ENCODE data around the gene AGAP1.

Gene AGAP1

DNA sequence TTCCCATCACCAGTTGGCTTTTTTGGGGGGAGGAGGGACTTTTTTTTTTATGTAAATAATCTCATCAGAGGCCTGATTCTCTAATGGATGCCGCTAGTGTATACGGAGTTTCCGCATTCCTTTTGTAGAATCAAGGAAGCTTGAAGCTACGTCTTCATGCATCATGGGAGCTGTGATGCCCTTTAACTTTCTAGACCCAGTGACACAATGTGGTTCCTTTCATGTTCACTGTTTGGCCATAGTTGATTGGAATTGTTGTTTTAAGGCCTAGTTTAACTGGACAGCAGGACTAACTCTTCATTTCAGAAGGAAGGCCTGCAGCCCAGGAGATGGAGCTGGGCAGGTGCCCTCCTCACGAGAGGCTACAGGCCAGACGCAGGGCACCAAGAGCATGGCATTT is 287.9 kb downstream of the AGAP1 start:
- in situ Hi-C loops (cut with MboI; ENCODE audit: low sequenced_read_pairs), result no loop called here

DNA sequence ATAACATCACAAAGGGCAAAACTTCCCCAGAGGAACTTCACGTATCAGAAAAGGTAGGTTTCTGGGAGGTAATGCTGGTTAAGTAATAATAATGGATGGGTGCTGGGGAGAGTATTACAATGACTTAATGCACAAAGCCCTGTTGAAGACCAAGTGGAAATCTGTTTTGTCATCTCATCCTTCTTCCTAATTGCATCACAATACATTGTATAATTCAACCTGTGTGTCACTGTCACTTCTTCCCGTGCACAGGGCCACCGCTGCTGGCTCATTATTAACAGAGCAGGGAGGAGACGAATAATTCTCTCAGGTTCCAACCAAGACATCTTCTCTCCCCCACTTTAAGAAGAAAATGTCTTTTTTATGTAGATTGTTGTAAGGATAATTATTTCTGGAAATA is 290.9 kb downstream of the AGAP1 start:
- in situ Hi-C loops (cut with MboI; ENCODE audit: low sequenced_read_pairs), result no loop called here

- in situ Hi-C loops (cut with MboI; ENCODE audit: low sequenced_read_pairs), result no loop called here
These were observed 295.7 kb downstream of the AGAP1 start for GRCh38 chr2:235789552-235789951.

DNA sequence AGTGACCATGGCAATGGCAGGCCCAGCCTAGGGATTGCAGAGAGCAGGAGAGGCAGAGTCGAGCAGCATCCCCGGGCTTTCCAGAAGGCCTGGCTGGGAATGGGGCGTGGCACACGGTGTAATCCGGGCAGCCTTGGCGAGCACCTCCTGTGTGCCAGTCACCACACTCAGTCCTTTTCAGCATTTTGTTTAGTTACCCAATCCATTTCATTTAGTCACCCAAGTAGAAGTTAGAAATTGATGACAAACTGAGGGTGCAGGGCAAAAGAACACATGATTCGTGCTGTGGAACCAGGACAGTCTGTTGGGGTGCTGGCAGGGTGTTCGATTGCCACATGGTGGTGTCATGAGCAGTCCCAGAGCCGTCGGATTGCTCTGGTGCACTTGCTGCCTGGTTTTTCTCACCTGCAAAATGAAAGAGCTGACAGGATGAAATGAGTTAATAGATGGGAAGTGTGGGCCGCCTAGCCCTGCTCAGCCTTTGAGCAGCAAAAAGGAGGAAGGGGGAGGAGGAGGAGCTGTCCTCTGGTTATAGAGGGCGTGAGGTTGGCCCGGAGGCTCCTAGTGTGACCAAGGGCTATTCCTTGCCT is 299.4 kb downstream of the AGAP1 start:
- in situ Hi-C loops (cut with MboI; ENCODE audit: low sequenced_read_pairs), result no loop called here

- in situ Hi-C loops (cut with MboI; ENCODE audit: low sequenced_read_pairs), result no loop called here
These were observed 305.4 kb downstream of the AGAP1 start for GRCh38 chr2:235799281-235799680.

GRCh38 chr2:235802542-235802941 is 308.7 kb downstream of the AGAP1 start:
- in situ Hi-C loops (cut with MboI; ENCODE audit: low sequenced_read_pairs), result no loop called here

GRCh38 chr2:235803028-235803427 is 309.2 kb downstream of the AGAP1 start:
- in situ Hi-C loops (cut with MboI; ENCODE audit: low sequenced_read_pairs), result no loop called here

DNA sequence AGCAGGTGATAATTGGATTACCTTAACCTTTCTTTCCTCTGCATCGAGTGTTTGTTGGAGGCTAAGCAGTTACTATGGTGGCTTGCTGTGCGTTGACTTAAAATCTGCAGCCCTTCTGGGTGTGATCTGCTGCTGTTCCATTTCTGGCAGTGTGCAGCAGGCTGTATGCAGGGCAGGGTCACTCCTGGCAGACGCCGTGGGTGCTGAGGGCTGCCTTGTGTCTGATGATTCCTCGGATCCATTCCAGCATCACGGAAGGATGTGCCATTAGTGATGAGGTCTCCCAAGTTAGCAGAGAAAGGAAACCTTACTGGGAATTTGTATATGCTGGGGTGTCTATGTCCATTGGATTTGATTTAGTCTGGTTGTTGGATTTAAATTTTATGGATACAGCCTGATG is 310.8 kb downstream of the AGAP1 start:
- in situ Hi-C loops (cut with MboI; ENCODE audit: low sequenced_read_pairs), result no loop called here

- in situ Hi-C loops (cut with MboI; ENCODE audit: low sequenced_read_pairs), result no loop called here
These were observed 313.3 kb downstream of the AGAP1 start for GRCh38 chr2:235806986-235807750.

- in situ Hi-C loops (cut with MboI; ENCODE audit: low sequenced_read_pairs), result no loop called here
These were observed 314.5 kb downstream of the AGAP1 start for GRCh38 chr2:235808366-235808765.

- in situ Hi-C loops (cut with MboI; ENCODE audit: low sequenced_read_pairs), result no loop called here
These were observed 316.4 kb downstream of the AGAP1 start for GRCh38 chr2:235810252-235810651.

GRCh38 chr2:235810846-235811245 is 317.0 kb downstream of the AGAP1 start:
- in situ Hi-C loops (cut with MboI; ENCODE audit: low sequenced_read_pairs), result no loop called here

DNA sequence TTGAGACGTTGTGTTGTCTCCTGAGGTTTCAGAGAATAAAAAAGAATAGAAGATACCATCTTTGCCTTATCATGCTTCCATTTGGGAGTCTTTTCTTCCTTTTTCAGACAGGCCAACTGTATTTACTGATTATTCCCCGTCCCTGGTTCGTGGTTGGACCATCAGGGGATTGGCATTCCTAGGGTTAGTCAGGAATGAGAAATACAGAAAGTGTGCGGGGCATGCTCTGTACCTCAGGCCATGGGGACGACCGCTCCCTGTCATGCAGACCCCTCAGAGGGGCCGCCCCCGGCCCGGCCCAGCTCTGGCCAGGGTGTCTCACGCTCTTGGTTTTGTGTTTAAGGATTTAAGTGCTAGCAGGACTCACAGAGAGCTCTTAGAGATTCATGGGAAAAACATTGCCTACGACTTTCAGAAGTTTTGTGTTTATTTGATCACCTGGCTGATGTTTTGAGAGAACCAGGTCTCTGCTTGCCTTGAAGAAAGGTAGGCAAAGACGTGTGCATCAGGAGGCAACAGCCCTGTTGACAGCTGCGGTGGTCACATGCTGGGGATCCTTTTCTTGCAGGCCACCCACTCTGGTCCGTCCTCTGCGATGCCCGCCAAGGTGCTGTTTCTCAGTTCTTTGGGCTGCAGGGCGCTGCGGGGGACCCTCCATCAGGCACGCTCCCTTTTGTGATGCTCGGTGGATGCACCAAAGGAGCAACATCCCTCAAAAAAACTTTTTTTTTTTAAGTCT is 317.8 kb downstream of the AGAP1 start:
- in situ Hi-C loops (cut with MboI; ENCODE audit: low sequenced_read_pairs), result no loop called here

DNA sequence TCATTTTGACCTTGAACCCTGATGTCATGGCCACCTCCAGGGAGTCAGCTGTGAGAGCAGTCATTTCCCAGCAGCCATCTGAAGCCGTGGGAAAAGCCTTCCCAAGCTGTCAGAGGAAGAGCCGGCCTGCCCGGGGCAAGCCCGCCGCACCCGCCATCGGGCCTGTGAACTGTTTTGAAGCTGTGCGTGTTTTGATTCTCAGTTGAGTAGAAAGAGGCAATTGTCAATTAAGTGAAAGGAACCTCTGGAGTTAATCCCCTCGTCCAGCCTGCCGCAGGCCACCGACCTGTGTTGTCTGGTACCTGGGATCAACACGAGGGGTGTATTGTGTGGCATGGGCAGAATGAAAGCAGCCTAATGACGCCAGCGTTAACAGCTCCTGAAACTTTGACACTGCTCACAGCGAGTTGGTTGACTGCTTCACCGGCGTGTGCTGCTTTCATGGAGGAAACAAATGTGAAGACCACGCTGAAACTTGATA is 318.4 kb downstream of the AGAP1 start:
- in situ Hi-C loops (cut with MboI; ENCODE audit: low sequenced_read_pairs), result no loop called here

- in situ Hi-C loops (cut with MboI; ENCODE audit: low sequenced_read_pairs), result no loop called here
These were observed 319.6 kb downstream of the AGAP1 start for GRCh38 chr2:235813398-235813797.

- in situ Hi-C loops (cut with MboI; ENCODE audit: low sequenced_read_pairs), result no loop called here
These were observed 326.7 kb downstream of the AGAP1 start for GRCh38 chr2:235820571-235820970.

- in situ Hi-C loops (cut with MboI; ENCODE audit: low sequenced_read_pairs), result no loop called here
These were observed 330.5 kb downstream of the AGAP1 start for GRCh38 chr2:235824331-235824730.

DNA sequence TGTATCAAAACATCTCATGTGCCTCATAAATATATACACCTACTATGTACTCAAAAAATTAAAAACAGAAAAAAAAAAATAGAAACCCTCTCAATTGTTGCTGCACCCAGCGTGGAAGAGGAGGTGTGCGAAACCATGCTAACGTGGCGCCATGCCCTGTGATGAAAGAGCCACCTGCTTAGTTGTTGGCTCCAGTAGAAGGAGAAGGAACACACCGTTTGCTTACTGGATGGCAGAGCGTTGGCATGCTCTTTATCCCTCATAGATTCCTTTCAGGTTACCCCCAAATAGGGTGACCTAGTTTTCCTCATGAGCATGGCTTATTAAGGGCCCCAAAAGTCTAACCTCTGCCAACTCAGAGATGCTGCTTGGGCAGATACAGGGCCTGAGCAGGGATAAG is 332.1 kb downstream of the AGAP1 start:
- in situ Hi-C loops (cut with MboI; ENCODE audit: low sequenced_read_pairs), result no loop called here

GRCh38 chr2:235826826-235827225 is 333.0 kb downstream of the AGAP1 start:
- in situ Hi-C loops (cut with MboI; ENCODE audit: low sequenced_read_pairs), result no loop called here

GRCh38 chr2:235827585-235827992 is 333.7 kb downstream of the AGAP1 start:
- in situ Hi-C loops (cut with MboI; ENCODE audit: low sequenced_read_pairs), result no loop called here

DNA sequence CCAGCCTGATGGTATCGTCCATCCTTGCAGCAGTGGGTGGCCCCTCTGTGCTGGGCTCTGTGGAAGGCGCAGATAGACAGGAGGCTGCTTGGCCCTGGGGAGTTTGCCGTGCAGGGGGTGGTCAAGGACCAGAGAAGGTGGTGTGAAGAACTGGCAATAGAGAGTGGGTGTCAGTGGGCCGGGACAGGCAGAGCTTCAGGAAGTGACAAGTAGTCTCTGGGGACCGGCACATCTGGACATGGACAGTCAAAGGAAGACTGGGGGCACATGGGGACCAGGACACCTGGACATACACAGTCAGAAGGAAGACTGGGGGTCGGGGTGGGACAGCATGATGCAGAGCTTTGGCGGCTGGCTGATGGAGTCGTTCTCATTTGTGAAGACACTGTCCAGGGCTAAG is 335.9 kb downstream of the AGAP1 start:
- in situ Hi-C loops (cut with MboI; ENCODE audit: low sequenced_read_pairs), result no loop called here

DNA sequence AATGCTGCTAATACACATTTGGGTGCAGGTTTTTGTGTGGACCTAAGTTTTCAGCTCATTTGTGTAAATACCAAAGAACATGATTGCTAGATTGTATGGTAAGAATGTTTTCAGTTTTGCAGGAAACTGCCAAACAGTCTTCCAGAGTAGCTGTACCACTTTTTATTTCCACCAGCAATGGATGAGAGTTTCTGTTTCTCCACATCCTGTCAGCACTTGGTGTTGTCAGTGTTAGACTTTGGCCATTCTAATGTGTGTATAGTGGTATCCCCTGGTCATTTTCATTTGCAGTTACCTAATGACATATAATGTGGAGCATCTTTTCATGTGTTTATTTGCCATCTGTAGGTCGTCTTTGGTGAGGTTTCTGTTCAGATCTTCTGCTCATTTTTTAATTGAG is 337.9 kb downstream of the AGAP1 start:
- in situ Hi-C loops (cut with MboI; ENCODE audit: low sequenced_read_pairs), result no loop called here

All from hTERT RPE-1 (cell line).